ENCODE measurements around the gene MBNL2. TPM values are rescaled to one million over a fixed set of nuclear protein-coding genes. Genes with fewer than 3 reads are reported as not detected.

The MBNL2 gene
- total and polyA plus RNA-seq, 11 donors: 18.5 to 100 (median 81.4) TPM

- H3K36me3 ChIP-seq: peaks cover 0 to 8% (median 0%) of the 10 kb centered on the region in 9 donors
- no peaks in the 10 kb centered on the region for H3K9me3 ChIP-seq
- peak overlapping the region in 8 of 12 donors; percentile 7 to 66 (median 33) for H3K27ac ChIP-seq
- no peak overlapping the region for H3K4me3 ChIP-seq
- TF ChIP-seq POLR2A (IDR thresholded peaks at IDR 0.05) (no peak), CTCF (IDR thresholded peaks at IDR 0.05) (no peak)
- 31 to 38% (median 34%) methylated on average over 5 of the region's 5 CpGs for WGBS, 4 donors
- no peak for DNase-seq
- peak; percentile 75 to 85 (median 82) for ATAC-seq
- no peaks in the 10 kb centered on the region for H3K27me3 ChIP-seq
- intact Hi-C loops (cut with DNase I): no loop called here
- H3K4me1 ChIP-seq: peaks cover 8 to 66% (median 50%) of the 10 kb centered on the region in 12 donors
Observed at GRCh38 chr13:97295283-97296182, 73.4 kb downstream of the MBNL2 start.

GRCh38 chr13:97296740-97297139 is 74.6 kb downstream of the MBNL2 start:
- DNase-seq (no peak), ATAC-seq (no peak)
- H3K4me1 ChIP-seq: peaks cover 8 to 78% (median 59%) of the 10 kb centered on the region in 12 donors
- no peaks in the 10 kb centered on the region for H3K27me3 ChIP-seq
- no peaks in the 10 kb centered on the region for H3K9me3 ChIP-seq
- H3K36me3 ChIP-seq: peaks cover 0 to 8% (median 0%) of the 10 kb centered on the region in 9 donors
- no peak overlapping the region for H3K4me3 ChIP-seq
- TF ChIP-seq CTCF (IDR thresholded peaks at IDR 0.05) (no peak), POLR2A (IDR thresholded peaks at IDR 0.05) (no peak)
- peak overlapping the region in 1 of 12 donors; percentile 25 for H3K27ac ChIP-seq
- intact Hi-C loops (cut with DNase I): no loop called here

- Histone ChIP-seq H3K27ac (peak overlapping the region in 1 of 12 donors; percentile 41), H3K36me3 (peaks cover 0 to 8% (median 0%) of the 10 kb centered on the region in 9 donors), H3K9me3 (no peaks in the 10 kb centered on the region), H3K4me1 (peaks cover 13 to 87% (median 74%) of the 10 kb centered on the region in 12 donors), H3K27me3 (no peaks in the 10 kb centered on the region), H3K4me3 (no peak overlapping the region)
- intact Hi-C loops (cut with DNase I): no loop called here
- no peak for ATAC-seq
- no peak for DNase-seq
- WGBS, 4 donors: 53 to 82% (median 71%) methylated on average over 1 of the region's 1 CpG
- TF ChIP-seq CTCF (IDR thresholded peaks at IDR 0.05): no peak
- TF ChIP-seq POLR2A (IDR thresholded peaks at IDR 0.05): no peak
Observed at GRCh38 chr13:97298816-97299215, 76.7 kb downstream of the MBNL2 start.

GRCh38 chr13:97300871-97301270 is 78.7 kb downstream of the MBNL2 start:
- ATAC-seq (no peak), DNase-seq (no peak)
- 72 to 80% (median 72%) methylated on average over 3 of the region's 3 CpGs for whole genome bisulfite sequencing, 4 donors
- H3K27me3 ChIP-seq: no peaks in the 10 kb centered on the region
- intact Hi-C loops (cut with DNase I): no loop called here
- H3K4me3 ChIP-seq: no peak overlapping the region
- peaks cover 5 to 79% (median 60%) of the 10 kb centered on the region in 12 donors for H3K4me1 ChIP-seq
- peak overlapping the region in 1 of 12 donors; percentile 31 for H3K27ac ChIP-seq
- TF ChIP-seq POLR2A (IDR thresholded peaks at IDR 0.05): no peak
- TF ChIP-seq CTCF (IDR thresholded peaks at IDR 0.05): no peak
- peaks cover 0 to 8% (median 0%) of the 10 kb centered on the region in 9 donors for H3K36me3 ChIP-seq
- H3K9me3 ChIP-seq: no peaks in the 10 kb centered on the region
